HCT116 (cell line): Measurements from ENCODE around the gene HOTAIR. TPM values are rescaled to one million over a fixed set of nuclear protein-coding genes. Genes with fewer than 3 reads are reported as not detected.

Experiments
- ATAC-seq: fragments of 200-7000 bp; cut with Tn5 transposase; 2 replicates; pipeline ENCODE4 v1.9.1; 2020; ENCODE audit warnings: mild to moderate bottlenecking, moderate library complexity
- BruUV-seq: library from RNA; stranded (reverse); fragments of 400-500 nt; replicated peaks from 2 replicates; lab custom pipeline; 2021; lab: Mats Ljungman, UMichigan
- CTCF ChIA-PET: fragments of 300-600 bp; sonication (Branson Sonifier 250); formaldehyde crosslinking; loops from one replicate; lab custom pipeline; 2021; ENCODE audit warnings: antibody characterized with exemption; lab: Charles Lee
- POLR2A ChIA-PET: fragments of 300-600, 350-600 bp; sonication (Branson Sonifier 250); formaldehyde crosslinking; loops from one replicate; lab custom pipeline; 2021; ENCODE audit warnings: antibody characterized with exemption; lab: Charles Lee
- RAD21 ChIA-PET, 2 experiments: fragments of 300-600 bp; sonication (Branson Sonifier 250); formaldehyde crosslinking; loops; one replicate each; lab custom pipeline; 2023; ENCODE audit warnings: low total read pairs in 2 of 2; ENCODE audit not compliant: uncharacterized antibody in 2 of 2, unreplicated experiment in 2 of 2, low non-redundant PET in 1 of 2; lab: Charles Lee
- DNase-seq: peaks from one replicate; pipeline ENCODE4 v3.0.0-alpha.2; 2010; ENCODE audit warnings: low read depth, low spot score
- H2AFZ ChIP-seq: fragments of 200-600 bp; shearing (Covaris generic), sonication (generic); 2 replicates; pipeline ENCODE4 v1.6.1; 2017; ENCODE audit warnings: low read depth, mixed run types, mixed read lengths, antibody characterized with exemption, low read length; ENCODE audit not compliant: poor library complexity, severe bottlenecking
- H3K27ac ChIP-seq: 2 replicates; pipeline ENCODE4 v1.5.1; 2012; ENCODE audit warnings: low read depth, low read length
- H3K27me3 ChIP-seq: fragments of 200-600 bp; sonication (generic); 2 replicates; pipeline ENCODE4 v1.6.1; 2016; ENCODE audit warnings: mixed run types, low read length, mixed read lengths; ENCODE audit not compliant: insufficient read depth
- H3K36me3 ChIP-seq, 2 experiments: fragments of 200-500 bp in 1 of 2; fragments of 200-600 bp in 1 of 2; sonication (Bioruptor generic) in 1 of 2; sonication (generic) in 1 of 2; 2 replicates each; pipeline versions ENCODE4 v1.5.1 to v1.6.1; 2014 to 2016; ENCODE audit warnings: low read length in 2 of 2, inconsistent platforms in 1 of 2, mixed read lengths in 1 of 2, mixed run types in 1 of 2; ENCODE audit not compliant: insufficient read depth in 2 of 2, control insufficient read depth in 1 of 2
- H3K4me1 ChIP-seq, 2 experiments: fragments of 200-600 bp in 1 of 2; sonication (generic) in 1 of 2; 2 replicates each; pipeline versions ENCODE4 v1.5.1 to v1.6.1; 2012 to 2017; ENCODE audit warnings: low read length in 2 of 2, inconsistent platforms in 1 of 2, mild to moderate bottlenecking in 1 of 2, mixed read lengths in 1 of 2, mixed run types in 1 of 2, moderate library complexity in 1 of 2; ENCODE audit not compliant: insufficient read depth in 2 of 2, control insufficient read depth in 1 of 2
- H3K4me2 ChIP-seq: fragments of 200-600 bp; sonication (generic); 2 replicates; pipeline ENCODE4 v1.6.1; 2017; ENCODE audit warnings: mixed run types, low read length, mixed read lengths
- H3K4me3 ChIP-seq, 2 experiments: fragments of 200-600 bp in 1 of 2; sonication (generic) in 1 of 2; replicated peaks in 1 of 2; 2 replicates each; pipeline ENCODE4 v1.5.1; 2011 to 2016; ENCODE audit warnings: low read length in 2 of 2, control low read depth in 1 of 2, low read depth in 1 of 2, mild to moderate bottlenecking in 1 of 2, mixed read lengths in 1 of 2, mixed run types in 1 of 2
- H3K79me2 ChIP-seq: fragments of 200-600 bp; sonication (generic); 2 replicates; pipeline ENCODE4 v1.6.1; 2017; ENCODE audit warnings: mild to moderate bottlenecking, mixed run types, low read length, moderate library complexity, mixed read lengths; ENCODE audit not compliant: insufficient read depth
- H3K9ac ChIP-seq: fragments of 200-600 bp; sonication (generic); 2 replicates; pipeline ENCODE4 v1.6.1; 2016; ENCODE audit warnings: low read length, mixed read lengths
- H3K9me2 ChIP-seq: fragments of 200-600 bp; sonication (generic), shearing (Covaris generic); 2 replicates; pipeline ENCODE4 v1.6.1; 2017; ENCODE audit warnings: mixed run types, mild to moderate bottlenecking, moderate library complexity; ENCODE audit not compliant: insufficient read depth
- H3K9me3 ChIP-seq, 2 experiments: fragments of 200-500 bp in 1 of 2; fragments of 200-600 bp in 1 of 2; sonication (Bioruptor generic) in 1 of 2; sonication (generic) in 1 of 2; 2 replicates each; pipeline ENCODE4 v1.6.1; 2014 to 2017; ENCODE audit warnings: low read length in 2 of 2, mixed read lengths in 2 of 2, inconsistent platforms in 1 of 2, low read depth in 1 of 2, mild to moderate bottlenecking in 1 of 2, mixed run types in 1 of 2, moderate library complexity in 1 of 2; ENCODE audit not compliant: control insufficient read depth in 1 of 2, insufficient read depth in 1 of 2
- H4K20me1 ChIP-seq: fragments of 200-600 bp; sonication (generic), shearing (Covaris generic); 2 replicates; pipeline ENCODE4 v1.6.1; 2017; ENCODE audit warnings: mixed run types, mild to moderate bottlenecking, moderate library complexity; ENCODE audit not compliant: insufficient read depth
- POLR2AphosphoS5 ChIP-seq: IDR thresholded peaks from 2 replicates; pipeline ENCODE4 v1.6.1; 2011; ENCODE audit warnings: mild to moderate bottlenecking, low read depth, low read length, moderate library complexity
- RAD21 ChIP-seq: IDR thresholded peaks from 2 replicates; pipeline ENCODE4 v1.6.1; 2012; ENCODE audit warnings: low read depth, mild to moderate bottlenecking
- REST ChIP-seq: IDR thresholded peaks from 2 replicates; pipeline ENCODE4 v1.6.1; 2012; ENCODE audit warnings: low read depth
- YY1 ChIP-seq: IDR thresholded peaks from 2 replicates; pipeline ENCODE4 v1.6.1; 2011; ENCODE audit warnings: low read length, low read depth, moderate library complexity, mild to moderate bottlenecking; ENCODE audit not compliant: insufficient replicate concordance; ENCODE audit errors: extremely low read depth
- intact Hi-C: fragments of 100-400 bp; cut with micrococcal nuclease; formaldehyde crosslinking; loops from 2 replicates; pipeline ENCODE4 v1.10.0; 2022
- total RNA-seq: library from RNA; stranded (reverse); gene quantifications from one replicate; pipeline ENCODE4 v1.2.1, GENCODE V29; 2021; ENCODE audit not compliant: unreplicated experiment
- TF ChIP-seq, protein P1 (sequence below): IDR thresholded peaks from 2 replicates; pipeline ENCODE4 v1.6.1; 2011; ENCODE audit warnings: mild to moderate bottlenecking, low read length, moderate library complexity; ENCODE audit not compliant: insufficient replicate concordance; ENCODE audit errors: extremely low read depth
- TF ChIP-seq, protein P2 (sequence below), 3 experiments: fragments of 200-600 bp in 1 of 3; sonication (generic) in 1 of 3; IDR thresholded peaks in 2 of 3; conservative IDR thresholded peaks in 1 of 3; 2 replicates each; pipeline ENCODE4 v1.5.1; 2012 to 2017; ENCODE audit warnings: low read depth in 2 of 3, low read length in 2 of 3, antibody characterized with exemption in 1 of 3, borderline replicate concordance in 1 of 3, control low read depth in 1 of 3, mild to moderate bottlenecking in 1 of 3, mixed read lengths in 1 of 3, mixed run types in 1 of 3, moderate library complexity in 1 of 3; ENCODE audit not compliant: insufficient read depth in 1 of 3

HOTAIR gene
- total RNA-seq, 1 experiment from 2014 or later: 0.25 TPM

- H3K79me2 ChIP-seq: peaks cover 7% of the 10 kb centered on the region; the same call in 1 of the 2 replicates
- H3K4me2 ChIP-seq: peak overlapping the region; percentile 62
- H3K36me3 ChIP-seq: peaks cover 0 to 6% of the 10 kb centered on the region in 2 experiments; a peak in 1 of 4 replicates
- H3K9ac ChIP-seq: peak overlapping the region; percentile 38; the same call in 1 of the 2 replicates
- intact Hi-C loops: loop anchor here (1.0 kb wide), 3 partner anchors 185 to 202 kb away; no protein-coding TSS in a partner anchor
- no peaks in the 10 kb centered on the region for H3K9me3 ChIP-seq
- ChIA-PET CTCF (interaction anchor here (0.6 to 3.5 kb wide), 20 partner anchors 10 to 363 kb away, joined by 3 to 68 read pairs (median 4); partner anchors contain the start of genes CBX5, HNRNPA1, HOXC10 and HOXC5), RAD21 (interaction anchor here (0.8 to 2.3 kb wide), 7 partner anchors 10 to 202 kb away, joined by 3 to 18 read pairs (median 6); partner anchors contain the start of gene HOXC5 (in 1 of the 2)), POLR2A (interaction anchor here (0.7 kb wide), 1 partner anchor 11 kb away, joined by 4 read pairs; no protein-coding TSS in a partner anchor)
- no peaks in the 10 kb centered on the region for H4K20me1 ChIP-seq
- H3K9me2 ChIP-seq: no peaks in the 10 kb centered on the region
- ATAC-seq: peak; percentile 94
- no peak overlapping the region for H3K4me3 ChIP-seq
- no peaks in the 10 kb centered on the region for H3K27me3 ChIP-seq
- H3K4me1 ChIP-seq: peaks cover 3 to 13% of the 10 kb centered on the region in 2 experiments
- no peak for TF ChIP-seq REST
- TF ChIP-seq YY1: no peak
- TF ChIP-seq, protein P1, sequence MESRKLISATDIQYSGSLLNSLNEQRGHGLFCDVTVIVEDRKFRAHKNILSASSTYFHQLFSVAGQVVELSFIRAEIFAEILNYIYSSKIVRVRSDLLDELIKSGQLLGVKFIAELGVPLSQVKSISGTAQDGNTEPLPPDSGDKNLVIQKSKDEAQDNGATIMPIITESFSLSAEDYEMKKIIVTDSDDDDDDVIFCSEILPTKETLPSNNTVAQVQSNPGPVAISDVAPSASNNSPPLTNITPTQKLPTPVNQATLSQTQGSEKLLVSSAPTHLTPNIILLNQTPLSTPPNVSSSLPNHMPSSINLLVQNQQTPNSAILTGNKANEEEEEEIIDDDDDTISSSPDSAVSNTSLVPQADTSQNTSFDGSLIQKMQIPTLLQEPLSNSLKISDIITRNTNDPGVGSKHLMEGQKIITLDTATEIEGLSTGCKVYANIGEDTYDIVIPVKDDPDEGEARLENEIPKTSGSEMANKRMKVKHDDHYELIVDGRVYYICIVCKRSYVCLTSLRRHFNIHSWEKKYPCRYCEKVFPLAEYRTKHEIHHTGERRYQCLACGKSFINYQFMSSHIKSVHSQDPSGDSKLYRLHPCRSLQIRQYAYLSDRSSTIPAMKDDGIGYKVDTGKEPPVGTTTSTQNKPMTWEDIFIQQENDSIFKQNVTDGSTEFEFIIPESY: no peak
- TF ChIP-seq, protein P2, sequence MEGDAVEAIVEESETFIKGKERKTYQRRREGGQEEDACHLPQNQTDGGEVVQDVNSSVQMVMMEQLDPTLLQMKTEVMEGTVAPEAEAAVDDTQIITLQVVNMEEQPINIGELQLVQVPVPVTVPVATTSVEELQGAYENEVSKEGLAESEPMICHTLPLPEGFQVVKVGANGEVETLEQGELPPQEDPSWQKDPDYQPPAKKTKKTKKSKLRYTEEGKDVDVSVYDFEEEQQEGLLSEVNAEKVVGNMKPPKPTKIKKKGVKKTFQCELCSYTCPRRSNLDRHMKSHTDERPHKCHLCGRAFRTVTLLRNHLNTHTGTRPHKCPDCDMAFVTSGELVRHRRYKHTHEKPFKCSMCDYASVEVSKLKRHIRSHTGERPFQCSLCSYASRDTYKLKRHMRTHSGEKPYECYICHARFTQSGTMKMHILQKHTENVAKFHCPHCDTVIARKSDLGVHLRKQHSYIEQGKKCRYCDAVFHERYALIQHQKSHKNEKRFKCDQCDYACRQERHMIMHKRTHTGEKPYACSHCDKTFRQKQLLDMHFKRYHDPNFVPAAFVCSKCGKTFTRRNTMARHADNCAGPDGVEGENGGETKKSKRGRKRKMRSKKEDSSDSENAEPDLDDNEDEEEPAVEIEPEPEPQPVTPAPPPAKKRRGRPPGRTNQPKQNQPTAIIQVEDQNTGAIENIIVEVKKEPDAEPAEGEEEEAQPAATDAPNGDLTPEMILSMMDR (IDR thresholded peaks at IDR 0.05 in 2 of 3, conservative IDR thresholded peaks at IDR 0.05 in 1 of 3; ENCODE audit: borderline replicate concordance in 1 of 3, insufficient read depth in 1 of 3, low read depth in 2 of 3, low read length in 2 of 3): peak; percentile 80 to 97 (median 93)
- TF ChIP-seq POLR2AphosphoS5: no peak
- peak; percentile 98 for TF ChIP-seq RAD21
- no peak overlapping the region for H3K27ac ChIP-seq
- no TSS peak for BruUV-seq
- no peak for DNase-seq
- no peak overlapping the region for H2AFZ ChIP-seq
Measured at GRCh38 chr12:54005853-54006558, 31.3 kb upstream of the HOTAIR start.
